AG08395 (cell line): ENCODE results near the gene PHACTR3.
A peak's percentile ranks its signal among the peaks of the same experiment; 100 is the strongest.

Experiments used
- DNase-seq: peaks from one replicate; pipeline ENCODE4 v3.0.0; 2012; ENCODE audit warnings: mixed read lengths, low spot score

Gene PHACTR3

GRCh38 chr20:59671661-59672471, 67.5 kb downstream of the PHACTR3 start:
- no peak for DNase-seq

GRCh38 chr20:59672576-59672975, 68.2 kb downstream of the PHACTR3 start:
- no peak for DNase-seq

GRCh38 chr20:59673288-59673997, 69.1 kb downstream of the PHACTR3 start:
- DNase-seq = no peak

- no peak for DNase-seq
Measured at GRCh38 chr20:59673998-59674445, 69.7 kb downstream of the PHACTR3 start.

GRCh38 chr20:59676126-59676850, 71.9 kb downstream of the PHACTR3 start:
- no peak for DNase-seq

GRCh38 chr20:59676851-59677182, 72.5 kb downstream of the PHACTR3 start:
- peak; percentile 64 for DNase-seq

GRCh38 chr20:59677586-59677985, 73.2 kb downstream of the PHACTR3 start:
- no peak for DNase-seq

- peak; percentile 49 for DNase-seq
Measured at GRCh38 chr20:59678288-59678687, 73.9 kb downstream of the PHACTR3 start.

- no peak for DNase-seq
Measured at GRCh38 chr20:59678951-59679350, 74.6 kb downstream of the PHACTR3 start.

- DNase-seq = no peak
Measured at GRCh38 chr20:59680148-59680650, 75.9 kb downstream of the PHACTR3 start.

- no peak for DNase-seq
Measured at GRCh38 chr20:59680852-59681251, 76.5 kb downstream of the PHACTR3 start.

- DNase-seq = no peak
Measured at GRCh38 chr20:59682603-59683002, 78.3 kb downstream of the PHACTR3 start.

- DNase-seq = no peak
Measured at GRCh38 chr20:59683181-59683580, 78.8 kb downstream of the PHACTR3 start.

GRCh38 chr20:59684685-59685242, 80.4 kb downstream of the PHACTR3 start:
- no peak for DNase-seq

- DNase-seq = no peak
Measured at GRCh38 chr20:59686404-59687346, 82.3 kb downstream of the PHACTR3 start.

- no peak for DNase-seq
Measured at GRCh38 chr20:59688356-59688755, 84.0 kb downstream of the PHACTR3 start.

GRCh38 chr20:59688999-59689398, 84.7 kb downstream of the PHACTR3 start:
- no peak for DNase-seq

GRCh38 chr20:59690101-59690500, 85.8 kb downstream of the PHACTR3 start:
- no peak for DNase-seq

- no peak for DNase-seq
Measured at GRCh38 chr20:59690976-59691375, 86.6 kb downstream of the PHACTR3 start.

- no peak for DNase-seq
Measured at GRCh38 chr20:59692139-59692538, 87.8 kb downstream of the PHACTR3 start.

GRCh38 chr20:59693587-59693986, 89.2 kb downstream of the PHACTR3 start:
- DNase-seq = no peak
